Chondrocyte (in vitro differentiated cells): ENCODE measurements around the gene CAMSAP2. TPM values are rescaled to one million over a fixed set of nuclear protein-coding genes. Genes with fewer than 3 reads are reported as not detected.

ENCODE experiments used
- DNase-seq: peaks from one replicate; pipeline ENCODE4 v3.0.0; 2021; ENCODE audit warnings: mixed read lengths, low spot score
- H3K27ac Mint-ChIP-seq: one replicate; pipeline ENCODE4 v1.8.0; 2021; ENCODE audit warnings: mild to moderate bottlenecking, moderate library complexity, mixed read lengths; ENCODE audit not compliant: unreplicated experiment
- H3K27me3 Mint-ChIP-seq: 2 replicates; pipeline ENCODE4 v1.8.0; 2021; ENCODE audit warnings: low read depth, mixed read lengths
- H3K36me3 Mint-ChIP-seq: 2 replicates; pipeline ENCODE4 v1.8.0; 2021; ENCODE audit warnings: low read depth, mixed read lengths
- H3K4me1 Mint-ChIP-seq: 2 replicates; pipeline ENCODE4 v1.8.0; 2021; ENCODE audit warnings: low read depth, mild to moderate bottlenecking, mixed read lengths
- H3K4me3 Mint-ChIP-seq: one replicate; pipeline ENCODE4 v1.8.0; 2021; ENCODE audit warnings: mild to moderate bottlenecking, moderate library complexity, mixed read lengths; ENCODE audit not compliant: unreplicated experiment
- H3K9me3 Mint-ChIP-seq: 2 replicates; pipeline ENCODE4 v1.8.0; 2021; ENCODE audit warnings: low read depth, mixed read lengths
- total RNA-seq: library from RNA; stranded (reverse); gene quantifications from 3 replicates; pipeline ENCODE4 v1.2.1, GENCODE V29; 2021
- TF ChIP-seq, protein P1 (sequence below): fragments of 200-600 bp; sonication (generic); IDR thresholded peaks from 2 replicates; pipeline ENCODE4 v1.5.0; 2021; ENCODE audit warnings: antibody characterized with exemption, mild to moderate bottlenecking, moderate library complexity

Gene CAMSAP2
- total RNA-seq, 1 donor from 2014 or later = 51.8 TPM

DNA sequence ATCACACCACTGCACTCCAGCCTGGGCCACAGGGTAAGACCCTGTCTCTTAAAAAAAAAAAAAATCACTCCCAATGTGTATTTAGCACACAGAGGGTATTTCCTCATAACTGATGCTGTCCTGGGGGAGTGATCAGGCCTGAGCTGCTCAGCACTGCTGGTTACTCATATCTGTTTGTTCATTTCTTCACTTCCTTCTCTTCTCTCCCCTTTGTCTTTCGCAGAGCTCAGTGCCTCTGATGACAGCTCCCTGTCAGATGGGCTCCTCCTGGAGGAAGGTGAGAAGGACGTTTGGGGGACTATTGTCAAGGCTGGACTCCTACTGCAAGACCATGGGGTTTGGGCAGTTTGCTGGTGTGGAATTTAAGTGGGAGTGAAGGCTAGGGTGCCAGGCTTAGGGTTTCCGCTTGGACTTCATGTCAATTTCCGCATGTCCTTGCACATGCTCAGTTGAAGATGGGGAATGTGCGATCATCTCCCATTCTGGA is 169.0 kb downstream of the CAMSAP2 start:
- H3K27ac Mint-ChIP-seq = no peak overlapping the region
- TF ChIP-seq, protein P1, sequence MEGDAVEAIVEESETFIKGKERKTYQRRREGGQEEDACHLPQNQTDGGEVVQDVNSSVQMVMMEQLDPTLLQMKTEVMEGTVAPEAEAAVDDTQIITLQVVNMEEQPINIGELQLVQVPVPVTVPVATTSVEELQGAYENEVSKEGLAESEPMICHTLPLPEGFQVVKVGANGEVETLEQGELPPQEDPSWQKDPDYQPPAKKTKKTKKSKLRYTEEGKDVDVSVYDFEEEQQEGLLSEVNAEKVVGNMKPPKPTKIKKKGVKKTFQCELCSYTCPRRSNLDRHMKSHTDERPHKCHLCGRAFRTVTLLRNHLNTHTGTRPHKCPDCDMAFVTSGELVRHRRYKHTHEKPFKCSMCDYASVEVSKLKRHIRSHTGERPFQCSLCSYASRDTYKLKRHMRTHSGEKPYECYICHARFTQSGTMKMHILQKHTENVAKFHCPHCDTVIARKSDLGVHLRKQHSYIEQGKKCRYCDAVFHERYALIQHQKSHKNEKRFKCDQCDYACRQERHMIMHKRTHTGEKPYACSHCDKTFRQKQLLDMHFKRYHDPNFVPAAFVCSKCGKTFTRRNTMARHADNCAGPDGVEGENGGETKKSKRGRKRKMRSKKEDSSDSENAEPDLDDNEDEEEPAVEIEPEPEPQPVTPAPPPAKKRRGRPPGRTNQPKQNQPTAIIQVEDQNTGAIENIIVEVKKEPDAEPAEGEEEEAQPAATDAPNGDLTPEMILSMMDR = no peak
- no peak overlapping the region for H3K4me3 Mint-ChIP-seq

DNA sequence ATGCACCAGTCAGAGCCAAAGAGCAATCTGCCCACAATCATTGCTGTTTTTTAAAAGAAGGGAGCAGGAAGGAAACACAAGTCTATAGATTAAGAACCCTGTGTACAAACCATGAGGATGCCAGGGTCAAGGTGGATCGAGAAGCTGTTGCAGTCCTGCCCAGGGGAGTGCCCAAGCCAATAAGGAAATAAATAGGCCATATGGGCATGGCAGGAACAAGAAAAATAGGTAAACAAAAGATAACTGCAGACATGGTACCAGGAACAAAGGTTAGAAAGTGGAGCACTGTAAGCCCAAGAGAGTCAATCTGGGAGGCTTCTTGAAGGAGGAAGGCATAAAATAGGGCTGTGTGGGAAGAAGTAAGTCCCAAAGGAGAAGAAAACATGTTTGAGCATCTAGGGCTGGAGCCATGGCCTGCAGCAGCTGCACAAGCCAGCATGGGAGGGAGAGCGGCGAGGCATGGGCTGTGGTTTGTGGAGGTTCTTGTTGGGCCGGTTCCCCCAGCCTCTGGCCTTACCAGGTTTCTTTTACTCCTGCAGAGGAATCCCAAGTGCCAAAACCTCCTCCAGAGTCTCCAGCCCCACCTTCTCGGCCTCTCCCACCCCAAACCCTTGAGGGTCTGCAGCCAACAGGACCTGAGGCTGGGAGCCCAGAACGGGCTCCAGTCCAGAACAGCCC is 169.6 kb downstream of the CAMSAP2 start:
- no peak overlapping the region for H3K27ac Mint-ChIP-seq

More for the DNA sequence above, 169.0 kb downstream of the CAMSAP2 start:
- DNase-seq = no peak
- Mint-ChIP-seq H3K9me3 (no peaks in the 10 kb centered on the region), H3K36me3 (peaks cover 7% of the 10 kb centered on the region), H3K4me1 (no peaks in the 10 kb centered on the region), H3K27me3 (no peaks in the 10 kb centered on the region)

DNA sequence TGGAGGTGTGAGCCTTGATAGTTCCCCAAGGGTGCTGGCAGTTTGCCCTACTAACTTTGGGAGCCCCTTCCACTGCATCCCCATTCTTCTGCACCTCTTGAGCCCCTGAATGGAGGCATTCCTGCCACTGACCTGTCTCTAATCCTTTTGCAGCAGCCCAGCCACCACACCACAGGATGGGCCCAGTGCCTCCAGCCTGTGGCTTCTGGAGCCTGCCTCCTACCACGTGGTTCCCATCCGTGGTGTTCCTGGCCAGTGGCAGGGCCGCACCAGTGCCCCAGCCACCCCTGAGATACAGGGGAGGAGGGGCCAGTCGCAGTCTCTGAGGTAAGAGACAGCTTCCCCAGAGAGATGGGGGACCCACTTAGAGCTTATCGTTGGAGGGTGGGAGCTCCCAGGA is 170.4 kb downstream of the CAMSAP2 start:
- no peaks in the 10 kb centered on the region for H3K27me3 Mint-ChIP-seq
- no peak overlapping the region for H3K27ac Mint-ChIP-seq
- H3K4me3 Mint-ChIP-seq = no peak overlapping the region
- TF ChIP-seq, protein P1 = no peak
- no peaks in the 10 kb centered on the region for H3K9me3 Mint-ChIP-seq
- no peaks in the 10 kb centered on the region for H3K4me1 Mint-ChIP-seq
- no peak for DNase-seq
- peaks cover 7% of the 10 kb centered on the region for H3K36me3 Mint-ChIP-seq

More for the DNA sequence above, 169.6 kb downstream of the CAMSAP2 start:
- no peak overlapping the region for H3K4me3 Mint-ChIP-seq
- no peaks in the 10 kb centered on the region for H3K27me3 Mint-ChIP-seq
- no peaks in the 10 kb centered on the region for H3K9me3 Mint-ChIP-seq
- H3K36me3 Mint-ChIP-seq = peaks cover 7% of the 10 kb centered on the region
- no peak for DNase-seq
- TF ChIP-seq, protein P1 = no peak
- H3K4me1 Mint-ChIP-seq = no peaks in the 10 kb centered on the region

DNA sequence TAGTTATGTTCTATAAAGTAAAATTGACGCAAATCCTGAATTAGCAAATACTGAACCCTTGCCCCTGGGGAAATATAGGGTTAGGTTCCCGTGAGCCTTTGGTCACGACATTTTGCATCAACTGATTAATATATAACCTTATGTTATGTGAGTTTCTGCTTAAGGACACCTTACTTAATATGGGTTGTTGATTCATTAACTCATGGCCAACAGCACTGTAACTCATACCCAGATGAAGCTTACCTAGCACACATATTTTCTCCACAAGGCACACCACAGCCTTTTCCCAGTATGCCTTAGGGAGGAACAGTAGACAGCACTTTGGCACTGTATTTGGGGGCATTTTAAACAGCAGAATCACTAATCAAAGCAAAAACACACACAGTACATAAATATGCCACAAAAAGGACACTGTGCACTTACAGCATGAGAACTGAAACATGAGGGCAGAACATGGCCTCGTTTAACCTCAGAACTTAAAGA is 171.1 kb downstream of the CAMSAP2 start:
- TF ChIP-seq, protein P1 = no peak
- H3K27me3 Mint-ChIP-seq = no peaks in the 10 kb centered on the region
- H3K4me1 Mint-ChIP-seq = no peaks in the 10 kb centered on the region
- H3K36me3 Mint-ChIP-seq = peaks cover 7% of the 10 kb centered on the region
- no peak overlapping the region for H3K4me3 Mint-ChIP-seq
- DNase-seq = no peak
- H3K9me3 Mint-ChIP-seq = no peaks in the 10 kb centered on the region
- no peak overlapping the region for H3K27ac Mint-ChIP-seq

Other genes with a start within 250 kb of the CAMSAP2 start
- gene KIF14, start 118.1 kb upstream of the CAMSAP2 start, total RNA-seq = 1.3 to 2.1 TPM (median 2.0 TPM) in 3 replicates
- gene DDX59, start 69.0 kb upstream of the CAMSAP2 start, total RNA-seq = 13.3 to 15.9 TPM (median 13.7 TPM) in 3 replicates
- not detected in 3 replicates for gene GPR25, start 134.1 kb downstream of the CAMSAP2 start, total RNA-seq
- 3.8 to 6.8 TPM (median 5.0 TPM) in 3 replicates for gene INAVA, start 156.0 kb downstream of the CAMSAP2 start, total RNA-seq